SIG-M5 treated with dmso at 0.1 percent for 504 hours (cell line): ENCODE results near the gene C20orf96.
A peak's percentile ranks its signal among the peaks of the same experiment; 100 is the strongest.
"Not testable (repeated sequence)": the region's sequence is repeated elsewhere in the genome, so short reads cannot be mapped to it uniquely, and the experiment has no call there.

ENCODE experiments used
- DNase-seq: peaks from one replicate; lab custom pipeline; 2025; ENCODE audit not compliant: unreplicated experiment; lab: John Stamatoyannopoulos, UW

C20orf96 gene

GRCh38 chr20:284172-284571 lies 6.4 kb downstream of the C20orf96 start:
- DNase-seq, result no peak

GRCh38 chr20:278607-279571 lies 11.7 kb downstream of the C20orf96 start:
- DNase-seq, result no peak

GRCh38 chr20:278181-278580 lies 12.4 kb downstream of the C20orf96 start:
- DNase-seq, result no peak

GRCh38 chr20:277496-277781 lies 13.1 kb downstream of the C20orf96 start:
- DNase-seq, result no peak

GRCh38 chr20:276620-277495 lies 13.7 kb downstream of the C20orf96 start:
- DNase-seq, result no peak

- no peak for DNase-seq
Measured at GRCh38 chr20:275791-276190, 14.8 kb downstream of the C20orf96 start.

- no peak for DNase-seq
Measured at GRCh38 chr20:273884-274283, 16.7 kb downstream of the C20orf96 start.

GRCh38 chr20:272718-273117 lies 17.8 kb downstream of the C20orf96 start:
- no peak for DNase-seq

GRCh38 chr20:271528-271927 lies 19.0 kb downstream of the C20orf96 start:
- DNase-seq, result no peak

GRCh38 chr20:271069-271468 lies 19.5 kb downstream of the C20orf96 start:
- no peak for DNase-seq

- no peak for DNase-seq
Measured at GRCh38 chr20:270517-270916, 20.0 kb downstream of the C20orf96 start.

- DNase-seq, result peak; percentile 64
Measured at GRCh38 chr20:266596-267562, 23.7 kb downstream of the C20orf96 start.

GRCh38 chr20:263701-264100 lies 26.8 kb downstream of the C20orf96 start:
- no peak for DNase-seq

GRCh38 chr20:259981-260380 lies 30.6 kb downstream of the C20orf96 start:
- no peak for DNase-seq

GRCh38 chr20:258963-259362 lies 31.6 kb downstream of the C20orf96 start:
- DNase-seq, result no peak

- no peak for DNase-seq
Measured at GRCh38 chr20:258269-258858, 32.2 kb downstream of the C20orf96 start.

- DNase-seq, result no peak
Measured at GRCh38 chr20:257419-257818, 33.1 kb downstream of the C20orf96 start, which contains the start of gene DEFB132. DEFB132 (plus strand) TSS chr20:257724; CDS start chr20:257779, 55 bp downstream.

GRCh38 chr20:253447-253846 lies 37.1 kb downstream of the C20orf96 start:
- not testable (repeated sequence) for DNase-seq

- no peak for DNase-seq
Measured at GRCh38 chr20:252801-253200, 37.7 kb downstream of the C20orf96 start.

- no peak for DNase-seq
Measured at GRCh38 chr20:251354-251753, 39.2 kb downstream of the C20orf96 start.
